Sigmoid colon (tissue), 4 donors: ENCODE results near the gene PLEKHH1.

ENCODE experiments used
- CTCF ChIP-seq, 4 experiments: fragments of 450-650 bp in 3 of 4; fragments of 200-600 bp in 1 of 4; IDR thresholded peaks; one replicate each; pipeline ENCODE4 v1.5.1; 2016 to 2019; ENCODE audit warnings: antibody characterized with exemption in 4 of 4, mild to moderate bottlenecking in 3 of 4, moderate library complexity in 2 of 4
- EP300 ChIP-seq, 4 donors: sonication (generic); formaldehyde crosslinking; IDR thresholded peaks; one replicate each; pipeline ENCODE4 v1.6.1; 2017; ENCODE audit warnings: antibody characterized with exemption in 4 of 4
- POLR2A ChIP-seq, 2 donors: fragments of 450-650 bp; IDR thresholded peaks; one replicate each; pipeline ENCODE4 v1.6.1; 2016; ENCODE audit warnings: antibody characterized with exemption in 2 of 2, mild to moderate bottlenecking in 2 of 2, moderate library complexity in 2 of 2

GRCh38 chr14:67512463-67513310 is 20.4 kb upstream of the PLEKHH1 start:
- no peak for TF ChIP-seq CTCF (IDR thresholded peaks at IDR 0.05)
- no peak for TF ChIP-seq POLR2A (IDR thresholded peaks at IDR 0.05)
- TF ChIP-seq EP300 (IDR thresholded peaks at IDR 0.05), result no peak
